Adrenal gland (tissue), 12 donors: ENCODE data around the gene ARHGDIA. TPM values are rescaled to one million over a fixed set of nuclear protein-coding genes. Genes with fewer than 3 reads are reported as not detected.

Experiments used
- DNase-seq, 7 donors: peaks; one replicate each; pipeline ENCODE4 v3.0.0-alpha.2; 2019 to 2020
- H3K27ac ChIP-seq, 5 donors: fragments of 200-600 bp; sonication (generic) in 4 of 5; 1 replicate in 3 of 5; 2 replicates in 2 of 5; pipeline versions ENCODE4 v1.5.1 to v1.8.0; 2016 to 2020; ENCODE audit warnings: mild to moderate bottlenecking in 1 of 5
- H3K27me3 ChIP-seq: fragments of 200-600 bp; 2 replicates; pipeline ENCODE4 v1.8.0; 2021
- H3K36me3 ChIP-seq, 2 donors: fragments of 200-600 bp; replicated peaks in 1 of 2; 1 replicate in 1 of 2; 2 replicates in 1 of 2; pipeline versions ENCODE4 v1.5.1 to v1.8.0; 2018 to 2022
- H3K4me1 ChIP-seq, 2 donors: fragments of 200-600 bp; replicated peaks in 1 of 2; 1 replicate in 1 of 2; 2 replicates in 1 of 2; pipeline versions ENCODE4 v1.5.1 to v1.8.0; 2018 to 2021
- H3K4me3 ChIP-seq, 4 donors: fragments of 200-600 bp; sonication (generic) in 3 of 4; one replicate each; pipeline ENCODE4 v1.5.1; 2016 to 2018
- H3K9me3 ChIP-seq, 3 donors: fragments of 200-600 bp; sonication (generic) in 1 of 3; replicated peaks in 1 of 3; 1 replicate in 2 of 3; 2 replicates in 1 of 3; pipeline versions ENCODE4 v1.5.1 to v1.8.0; 2016 to 2021
- CTCF ChIP-seq, 6 experiments: fragments of 450-650 bp in 4 of 6; fragments of 200-600 bp in 2 of 6; sonication (generic) in 1 of 6; IDR thresholded peaks; 1 replicate in 5 of 6; 2 replicates in 1 of 6; pipeline versions ENCODE4 v1.5.1 to v1.8.0; 2016 to 2021; ENCODE audit warnings: antibody characterized with exemption in 6 of 6, mild to moderate bottlenecking in 2 of 6, moderate library complexity in 1 of 6
- POLR2A ChIP-seq, 2 donors: fragments of 450-650 bp; IDR thresholded peaks; one replicate each; pipeline ENCODE4 v1.6.1; 2017; ENCODE audit warnings: antibody characterized with exemption in 2 of 2, mild to moderate bottlenecking in 2 of 2, moderate library complexity in 1 of 2
- WGBS, 4 donors: extraction: QIAGEN DNeasy Blood & Tissue Kit in 2 of 4; methylation state at CpG; one replicate each; pipeline versions ENCODE4 v1.1.5 to v1.1.7; 2013 to 2017; 5-methylcytosine and 5-hydroxymethylcytosine counted together
- intact Hi-C, 2 donors: fragments of 100-400 bp; cut with DNase I; formaldehyde crosslinking; loops; one replicate each; pipeline versions ENCODE4 v1.14.1 to v1.15.0; 2022 to 2023
- polyA plus RNA-seq, 3 donors: library from polyadenylated mRNA; stranded (reverse); fragments of 200-250 nt in 2 of 3; fragments of 350-450 nt in 1 of 3; fragmentation: Illumina TruSeq in 1 of 3; extraction: RNeasy Lipid Tissue Mini Kit (QIAGEN cat#74804) in 1 of 3; gene quantifications; one replicate each; pipeline ENCODE4 v1.2.3, GENCODE V29; 2013 to 2014
- total RNA-seq, 9 donors: library from RNA; depleted of rRNA in 4 of 9; stranded (reverse); fragments of >200 nt in 4 of 9; fragments of 120-200 nt in 1 of 9; fragmentation: NEBNext Ultra II Directional in 1 of 9; extraction: Animal tissue kit (Norgen Biotek cat#: 25700) in 1 of 9; gene quantifications; one replicate each; pipeline versions ENCODE4 v1.1.0 to v1.2.4, GENCODE V29; 2013 to 2023
- donor health status: healthy with polysubstance abuse.
- donor health status: Bipolar disorder and iron deficiency.
- donor health status: DM: yes; HTN: yes; CAD: no.
- donor health status: DM: no; HTN: no; CAD: no.
- donor health status: DM: no; HTN: no; CAD: no.
- donor health status: DM: yes; HTN: yes; CAD: no.

ARHGDIA gene
- total and polyA plus RNA-seq, 12 donors: 123 to 491 (median 227) TPM

GRCh38 chr17:81895400-81895799, 24.3 kb upstream of the ARHGDIA start:
- DNase-seq: no peak
- Histone ChIP-seq H3K36me3 (peaks cover 0 to 58% of the 10 kb centered on the region in 2 donors), H3K9me3 (no peaks in the 10 kb centered on the region), H3K27ac (no peak overlapping the region), H3K4me1 (peaks cover 12 to 15% of the 10 kb centered on the region in 2 donors), H3K4me3 (no peak overlapping the region), H3K27me3 (no peaks in the 10 kb centered on the region)
- TF ChIP-seq CTCF (IDR thresholded peaks at IDR 0.05): no peak
- TF ChIP-seq POLR2A (IDR thresholded peaks at IDR 0.05): no peak
- intact Hi-C loops: no loop called here
- 83 to 88% (median 84%) methylated on average over 11 of the region's 11 CpGs for WGBS, 4 donors

- H3K27ac ChIP-seq: peak overlapping the region in 4 of 5 donors; percentile 65 to 97 (median 91)
- H3K4me3 ChIP-seq: peak overlapping the region in 3 of 4 donors; percentile 73 to 96 (median 82)
- peaks cover 0 to 62% of the 10 kb centered on the region in 2 donors for H3K36me3 ChIP-seq
- no peaks in the 10 kb centered on the region for H3K9me3 ChIP-seq
- H3K27me3 ChIP-seq: no peaks in the 10 kb centered on the region
- WGBS, 4 donors: 0 to 1% (median 1%) methylated on average over 22 to 40 of the region's 40 CpGs; no CpG with 5 or more reads in 1 of the 4 donors
- intact Hi-C loops: no loop called here
- DNase-seq: no peak
- no peak for TF ChIP-seq CTCF (IDR thresholded peaks at IDR 0.05)
- no peak for TF ChIP-seq POLR2A (IDR thresholded peaks at IDR 0.05)
- H3K4me1 ChIP-seq: peaks cover 20 to 28% of the 10 kb centered on the region in 2 donors
Observed at GRCh38 chr17:81891303-81891552, 20.1 kb upstream of the ARHGDIA start.

DNA sequence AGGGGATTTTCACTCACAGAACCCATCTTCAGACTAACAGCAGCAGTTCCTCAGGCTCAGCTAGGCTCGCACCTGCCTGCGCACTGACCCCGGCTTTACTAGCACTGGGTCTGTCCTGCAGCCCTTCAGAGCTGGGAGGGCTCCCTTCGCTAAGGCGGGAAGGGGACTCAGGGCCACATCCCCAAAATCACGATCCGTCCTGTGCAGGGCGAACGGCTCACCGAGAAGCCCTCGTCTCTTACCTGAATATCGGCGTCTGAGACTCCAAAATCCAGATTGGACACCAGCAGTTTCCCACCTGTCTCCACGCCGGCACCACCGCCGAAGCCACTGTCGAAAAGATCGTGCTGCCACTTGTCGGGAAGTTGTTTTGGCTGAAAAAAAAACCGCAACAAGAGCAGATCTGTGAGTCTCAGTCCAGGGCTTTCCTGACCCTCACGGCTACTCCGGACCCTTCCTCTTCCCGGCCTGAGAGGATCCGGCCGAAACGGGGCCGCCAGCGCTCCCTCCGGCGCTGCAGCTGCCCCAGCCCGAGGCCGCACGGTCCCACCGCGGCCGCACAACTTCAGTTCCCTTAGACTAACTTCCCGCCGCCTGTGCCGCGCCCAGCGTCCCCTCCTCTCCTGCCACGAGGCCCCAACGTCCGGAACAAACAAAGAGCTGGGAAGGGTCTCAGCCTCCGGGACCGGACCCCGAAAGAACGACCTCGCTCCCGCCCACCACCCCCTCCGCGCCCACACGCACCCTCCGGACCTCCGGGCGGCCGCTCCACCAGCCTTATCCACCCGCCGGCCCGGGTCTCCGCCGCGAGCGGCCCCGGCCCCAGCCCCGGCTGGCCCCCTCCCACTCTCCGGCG, 19.5 kb upstream of the ARHGDIA start:
- H3K4me1 ChIP-seq: peaks cover 24 to 30% of the 10 kb centered on the region in 2 donors
- TF ChIP-seq CTCF (IDR thresholded peaks at IDR 0.05) (no peak), POLR2A (IDR thresholded peaks at IDR 0.05) (no peak)
- intact Hi-C loops: no loop called here
- DNase-seq: peak in 1 of 7 donors; percentile 34
- 8 to 75% (median 14%) methylated on average over 2 to 68 of the region's 69 CpGs for WGBS, 4 donors
- H3K27ac ChIP-seq: peak overlapping the region in 4 of 5 donors; percentile 65 to 97 (median 91)
- H3K9me3 ChIP-seq: no peaks in the 10 kb centered on the region
- H3K36me3 ChIP-seq: peaks cover 0 to 57% of the 10 kb centered on the region in 2 donors
- no peaks in the 10 kb centered on the region for H3K27me3 ChIP-seq
- peak overlapping the region in 3 of 4 donors; percentile 72 to 96 (median 73) for H3K4me3 ChIP-seq

DNA sequence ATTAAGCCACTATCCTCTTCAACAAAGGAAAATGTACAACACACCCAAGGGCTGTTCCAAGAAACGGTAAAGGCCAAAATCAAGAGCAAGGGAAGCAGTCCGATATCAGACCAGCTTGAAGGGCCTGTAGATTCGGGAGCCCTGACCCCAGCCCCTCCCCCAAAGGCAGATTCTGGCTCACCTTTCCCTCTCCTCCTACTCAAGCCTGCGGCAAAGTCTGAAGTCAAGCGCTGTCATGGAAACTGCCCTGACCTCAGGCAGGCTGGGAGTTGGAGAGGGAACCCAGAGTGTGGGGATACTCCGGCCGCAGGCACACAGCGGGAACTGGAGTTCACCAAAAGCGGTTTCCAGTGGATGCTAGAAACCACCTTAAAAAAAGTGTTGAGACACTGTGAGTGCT, 18.5 kb upstream of the ARHGDIA start:
- no peak overlapping the region for H3K4me3 ChIP-seq

More for the DNA sequence above, 18.5 kb upstream of the ARHGDIA start:
- H3K27me3 ChIP-seq: no peaks in the 10 kb centered on the region
- WGBS, 4 donors: 84 to 93% (median 93%) methylated on average over 9 of the region's 9 CpGs
- peaks cover 25 to 36% of the 10 kb centered on the region in 2 donors for H3K4me1 ChIP-seq
- H3K27ac ChIP-seq: no peak overlapping the region
- H3K9me3 ChIP-seq: no peaks in the 10 kb centered on the region
- no peak for DNase-seq
- H3K36me3 ChIP-seq: peaks cover 0 to 51% of the 10 kb centered on the region in 2 donors
- intact Hi-C loops: no loop called here
- no peak for TF ChIP-seq POLR2A (IDR thresholded peaks at IDR 0.05)
